Cerebellar nuclear complex (tissue), 1 donor: ENCODE measurements around the gene TBC1D10A.

Experiments used
- DNase-seq, 2 experiments: peaks; one replicate each; lab custom pipeline; 2025; lab: John Stamatoyannopoulos, UW

TBC1D10A gene

DNA sequence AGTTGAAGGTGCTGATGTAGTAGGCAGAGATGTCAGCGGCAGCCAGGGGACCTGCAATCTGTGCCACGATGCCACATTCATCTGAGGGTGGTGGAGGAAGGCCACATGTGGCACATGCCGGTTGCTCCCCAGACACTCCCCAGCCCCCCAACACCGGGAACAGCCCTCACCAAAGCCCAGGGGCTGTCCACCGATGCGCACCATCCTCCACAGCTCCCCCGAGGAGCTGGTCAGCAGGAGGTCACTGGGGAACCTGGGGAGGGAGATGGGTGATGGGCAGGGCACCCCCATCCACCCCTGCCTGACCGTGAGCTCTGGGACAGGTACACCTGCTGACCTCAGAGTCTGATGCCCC, 40.9 kb downstream of the TBC1D10A start:
- DNase-seq: no peak

DNA sequence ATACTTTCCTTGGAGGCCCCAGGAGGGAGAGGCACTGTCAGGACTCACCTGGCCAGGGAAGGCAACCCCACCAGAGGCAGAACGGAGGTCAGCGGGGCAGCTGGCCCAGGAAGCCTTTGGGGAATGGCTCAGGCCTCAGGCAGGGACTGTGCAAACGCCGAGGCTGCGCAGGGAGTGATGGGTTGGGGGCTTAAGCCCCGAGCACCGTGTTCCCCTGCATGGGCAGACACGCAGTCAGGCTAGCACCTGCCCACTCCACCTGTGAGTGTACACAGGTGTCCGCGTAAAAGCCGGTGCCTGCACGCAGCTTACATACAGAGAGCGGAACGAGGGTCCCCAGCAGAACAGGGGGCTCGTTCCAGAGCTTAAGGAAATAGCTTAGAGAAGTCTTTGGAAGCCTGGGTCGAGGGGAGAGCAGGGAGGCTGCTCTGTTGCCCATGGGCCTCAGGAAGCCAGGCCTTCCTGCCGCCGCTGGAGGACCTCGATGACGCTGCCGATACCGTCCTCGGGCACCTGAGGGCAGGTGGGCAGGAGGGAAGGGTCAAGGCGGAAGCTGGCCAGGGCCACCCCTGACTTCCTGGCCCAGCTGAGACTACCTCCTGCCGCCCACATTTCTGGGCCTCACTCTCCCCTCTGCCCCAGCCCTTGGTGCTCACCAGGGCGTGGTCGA, 41.4 kb downstream of the TBC1D10A start:
- DNase-seq: no peak

DNA sequence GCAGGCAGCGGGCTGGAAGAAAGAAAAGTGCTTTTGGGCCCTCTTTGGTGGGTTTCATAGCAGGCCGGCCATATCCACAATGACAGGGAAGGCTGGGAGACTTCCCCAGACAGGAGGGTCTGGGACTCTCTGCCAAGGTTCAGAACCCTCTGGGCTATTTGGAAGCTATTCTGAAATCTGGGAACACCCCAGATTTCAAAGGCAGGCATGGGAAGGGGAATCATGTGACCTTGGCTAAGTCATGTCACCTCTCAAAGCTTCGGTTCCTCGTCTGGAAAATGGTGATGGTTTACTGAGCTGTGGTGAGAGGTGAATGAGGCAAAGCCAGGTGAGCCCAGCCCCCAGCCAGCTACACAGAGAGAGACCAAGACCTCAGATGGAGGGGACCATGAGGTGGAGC, 42.1 kb downstream of the TBC1D10A start:
- no peak for DNase-seq

DNA sequence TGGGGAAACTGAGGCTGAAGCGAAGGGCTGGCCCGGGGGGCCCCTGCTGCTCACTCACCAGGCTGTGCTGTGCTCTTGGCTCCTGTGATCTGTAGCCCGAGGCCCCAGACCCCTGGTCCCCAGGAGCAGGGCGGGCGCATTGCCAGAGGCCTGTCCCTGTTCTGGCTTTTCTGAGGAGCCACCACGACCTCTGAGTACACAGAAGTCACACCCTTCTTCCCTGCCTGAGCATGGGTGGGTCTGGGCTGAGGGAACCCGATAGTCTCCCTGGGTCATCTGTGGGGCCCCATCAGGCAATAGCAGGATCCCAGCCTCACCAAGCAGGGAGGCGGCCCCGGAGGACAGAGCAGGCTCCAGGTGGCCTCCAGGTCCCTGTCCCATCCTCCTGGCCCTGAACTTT, 42.6 kb downstream of the TBC1D10A start:
- no peak for DNase-seq

DNA sequence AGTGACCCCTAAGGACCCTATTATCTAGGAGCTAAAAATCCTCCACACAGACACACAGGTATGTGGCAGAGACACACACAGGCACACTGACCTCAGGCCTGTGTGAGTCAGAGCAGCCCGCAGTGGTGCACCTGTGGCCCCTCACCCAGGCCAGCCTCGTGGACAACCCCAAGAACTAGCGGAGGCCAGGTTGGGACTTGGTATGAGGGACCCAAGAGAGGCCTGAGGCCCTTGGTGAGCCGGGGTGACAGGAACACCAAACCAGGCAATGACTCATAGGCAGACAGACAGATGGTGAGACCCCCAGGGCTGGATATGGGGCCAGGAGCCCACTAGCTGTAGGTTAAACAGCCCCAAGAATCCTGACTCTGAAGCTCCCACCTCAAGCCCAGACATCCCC, 43.4 kb downstream of the TBC1D10A start:
- DNase-seq: no peak

DNA sequence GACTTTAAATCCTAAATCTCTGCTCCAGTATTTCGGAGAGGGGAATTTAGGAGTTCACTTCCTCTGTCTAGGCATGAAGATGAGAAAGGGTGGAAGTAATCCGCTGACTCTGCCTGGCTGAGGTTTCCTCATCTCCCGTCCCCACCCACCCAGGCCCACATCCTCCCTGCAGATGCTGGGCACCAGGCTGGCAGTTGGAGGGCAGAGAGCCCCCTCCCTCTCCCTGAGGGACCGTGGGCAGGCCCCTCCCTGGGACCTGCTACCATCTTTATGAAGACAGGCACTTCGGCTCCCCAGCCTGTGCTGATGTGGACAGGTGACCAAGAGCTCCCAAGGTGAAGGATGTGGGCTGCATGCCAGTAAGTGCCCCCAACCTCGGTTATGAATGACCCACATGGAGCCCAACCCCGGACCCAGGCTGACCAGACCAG, 44.1 kb downstream of the TBC1D10A start:
- DNase-seq: no peak

DNA sequence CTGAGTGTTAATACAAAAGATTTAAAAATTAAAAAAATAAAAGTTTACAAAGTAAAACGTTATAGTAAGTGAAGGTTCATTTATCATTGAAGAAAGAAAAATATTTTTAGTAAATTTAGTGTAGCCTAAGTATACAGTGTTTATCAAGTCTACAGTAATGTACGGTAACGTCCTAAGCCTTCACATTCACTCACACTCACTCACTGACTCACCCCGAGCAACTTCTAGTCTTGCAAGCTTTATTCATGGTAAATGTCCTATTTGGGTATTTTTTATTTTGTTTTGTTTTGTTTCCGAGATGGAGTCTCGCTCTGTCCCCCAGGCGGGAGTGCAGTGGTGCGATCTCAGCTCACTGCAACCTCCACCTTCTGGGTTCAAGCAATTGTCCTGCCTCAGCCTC, 46.2 kb downstream of the TBC1D10A start:
- DNase-seq: no peak

DNA sequence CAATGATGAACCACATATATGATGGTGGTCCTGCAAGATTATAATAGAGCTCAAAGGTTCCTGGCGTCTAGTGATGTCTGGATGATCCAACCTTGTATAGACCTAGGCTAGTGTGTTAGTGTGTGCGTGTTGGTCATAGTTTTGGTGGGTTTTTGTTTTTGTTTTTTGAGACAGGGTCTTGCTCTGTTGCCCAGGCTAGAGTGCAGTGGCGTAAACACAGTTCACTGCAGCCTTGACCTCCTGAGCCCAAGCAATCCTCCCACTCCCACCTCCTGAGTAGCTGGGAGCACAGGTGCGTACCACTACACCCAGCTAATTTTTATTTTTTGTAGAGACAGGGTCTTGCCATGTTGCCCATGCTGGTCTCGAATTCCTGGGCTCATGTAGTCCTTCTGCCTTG, 46.8 kb downstream of the TBC1D10A start:
- DNase-seq: no peak

DNA sequence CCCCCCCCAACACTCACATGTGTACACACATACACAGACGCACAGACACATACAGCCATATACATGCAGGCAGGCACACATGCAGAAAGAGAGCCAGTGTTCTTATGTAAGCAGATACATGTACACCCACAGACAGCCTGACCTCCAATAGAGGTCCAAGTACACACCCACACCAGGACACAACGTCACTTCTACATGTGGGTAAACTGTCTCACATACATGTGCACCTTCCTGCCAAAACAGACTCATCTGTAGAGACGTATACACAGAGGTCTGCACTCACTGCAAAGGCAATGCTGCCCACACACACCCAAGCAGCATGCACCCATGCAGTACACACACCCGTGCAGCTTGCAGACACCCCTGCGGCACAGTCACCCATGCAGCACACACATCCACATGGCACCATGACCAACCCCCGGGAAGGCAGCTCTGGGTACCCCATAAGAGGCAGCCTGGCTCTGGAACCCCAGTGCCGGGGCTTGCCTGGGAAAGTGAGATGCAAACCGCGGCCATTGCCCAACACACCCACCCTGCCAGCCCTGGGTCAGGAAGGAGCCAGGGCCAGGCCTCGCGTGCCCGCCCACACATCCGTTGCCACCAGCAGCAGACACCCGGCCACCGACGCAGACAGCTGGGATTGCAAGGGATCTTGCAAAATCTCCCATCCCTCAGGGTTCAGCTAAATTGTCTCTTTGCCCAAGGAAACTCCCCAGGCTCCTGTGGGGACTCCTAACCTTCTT, 47.5 kb downstream of the TBC1D10A start:
- DNase-seq: no peak

DNA sequence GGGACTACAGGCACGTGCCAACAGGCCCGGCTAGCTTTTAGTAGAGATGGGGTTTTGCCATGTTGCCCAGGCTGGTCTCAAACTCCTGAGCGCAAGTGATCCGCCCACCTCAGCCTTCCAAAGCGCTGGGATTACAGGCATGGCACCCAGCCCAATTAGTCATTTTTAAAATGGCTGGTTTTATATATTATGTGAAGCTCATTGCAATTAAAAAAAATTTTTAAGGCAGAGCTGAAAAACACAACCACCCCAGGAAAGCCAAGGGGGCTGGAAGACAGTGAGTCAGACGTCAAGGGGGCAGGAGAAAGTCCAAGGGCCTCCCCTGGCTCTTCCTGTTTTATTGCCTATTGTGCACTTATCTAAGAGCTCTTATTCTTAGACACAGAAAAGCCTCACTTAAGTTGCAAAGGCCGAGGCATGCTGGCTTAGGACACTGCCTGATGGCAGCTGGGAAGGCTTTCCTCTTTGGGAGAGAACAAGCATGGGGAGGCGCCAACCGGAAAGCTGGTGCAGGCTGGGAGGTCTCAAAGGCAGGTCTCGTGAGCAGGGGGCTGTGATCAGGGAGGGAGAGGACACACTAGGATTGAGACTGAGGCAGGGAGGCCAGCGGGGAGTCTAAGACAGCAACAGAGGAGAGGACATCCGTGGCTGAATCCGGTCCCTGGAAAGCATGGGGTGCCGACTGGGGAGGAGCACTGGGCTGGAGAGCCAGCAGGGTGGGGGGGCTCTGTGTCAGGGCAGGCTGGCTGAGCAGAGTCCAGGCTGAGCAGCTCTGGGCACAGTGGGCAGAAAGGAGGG, 49.0 kb downstream of the TBC1D10A start:
- DNase-seq: no peak

DNA sequence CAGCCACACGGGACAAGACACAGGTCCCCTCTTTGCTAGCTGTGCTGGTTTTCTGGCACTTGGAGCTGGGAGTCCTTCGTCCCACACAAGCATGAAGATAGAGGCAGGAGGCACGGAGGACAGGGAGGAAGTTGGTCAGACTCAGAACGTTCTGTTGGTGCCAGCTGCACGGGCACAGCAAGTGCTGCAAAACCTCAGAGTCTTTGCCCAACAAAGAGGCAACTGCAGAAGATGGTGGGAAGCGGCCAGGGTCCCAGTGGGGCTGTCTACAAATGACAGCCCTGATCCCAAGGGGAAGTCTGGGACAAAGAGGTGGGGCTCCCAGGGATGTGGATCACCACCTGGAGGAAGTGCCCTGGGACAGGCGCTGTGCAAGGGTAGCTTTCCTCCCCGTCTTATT, 50.7 kb downstream of the TBC1D10A start:
- no peak for DNase-seq

DNA sequence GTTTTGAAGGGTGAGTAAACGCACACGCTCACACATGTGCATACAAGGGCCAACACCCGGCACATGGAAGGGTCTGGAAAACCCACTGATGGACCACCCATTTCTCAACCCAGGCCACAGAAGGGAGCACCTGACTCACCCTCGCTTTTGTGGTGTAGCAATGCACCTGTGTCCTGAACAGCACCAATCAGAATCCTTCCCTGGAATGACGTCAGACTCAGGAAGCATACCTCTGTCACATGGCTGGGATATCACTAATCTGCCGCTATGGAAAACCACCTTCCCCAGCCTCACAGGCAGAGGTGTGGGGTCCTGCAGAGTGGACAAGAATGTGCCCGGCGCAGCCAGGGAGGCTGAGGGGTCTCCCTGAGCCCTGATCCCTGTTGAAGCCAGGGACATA, 51.1 kb downstream of the TBC1D10A start:
- no peak for DNase-seq

DNA sequence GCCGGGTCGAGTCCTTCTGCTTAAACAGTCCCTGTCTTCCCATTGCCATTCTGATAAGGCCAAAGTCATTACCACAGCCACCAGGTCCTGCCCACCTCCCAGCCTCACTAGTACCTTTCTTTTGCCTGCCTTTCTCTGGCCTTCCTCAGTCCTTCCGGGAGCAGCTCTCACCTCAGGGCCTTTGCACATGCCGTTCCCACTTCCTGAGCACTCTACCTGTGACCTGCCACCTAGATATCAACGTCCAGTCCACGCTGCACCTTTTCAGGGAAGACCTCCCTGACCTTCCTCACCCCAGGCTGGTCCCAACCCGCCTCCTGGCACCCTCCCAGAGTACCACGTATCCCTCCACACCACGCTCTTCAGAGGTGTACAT, 52.3 kb downstream of the TBC1D10A start:
- no peak for DNase-seq

DNA sequence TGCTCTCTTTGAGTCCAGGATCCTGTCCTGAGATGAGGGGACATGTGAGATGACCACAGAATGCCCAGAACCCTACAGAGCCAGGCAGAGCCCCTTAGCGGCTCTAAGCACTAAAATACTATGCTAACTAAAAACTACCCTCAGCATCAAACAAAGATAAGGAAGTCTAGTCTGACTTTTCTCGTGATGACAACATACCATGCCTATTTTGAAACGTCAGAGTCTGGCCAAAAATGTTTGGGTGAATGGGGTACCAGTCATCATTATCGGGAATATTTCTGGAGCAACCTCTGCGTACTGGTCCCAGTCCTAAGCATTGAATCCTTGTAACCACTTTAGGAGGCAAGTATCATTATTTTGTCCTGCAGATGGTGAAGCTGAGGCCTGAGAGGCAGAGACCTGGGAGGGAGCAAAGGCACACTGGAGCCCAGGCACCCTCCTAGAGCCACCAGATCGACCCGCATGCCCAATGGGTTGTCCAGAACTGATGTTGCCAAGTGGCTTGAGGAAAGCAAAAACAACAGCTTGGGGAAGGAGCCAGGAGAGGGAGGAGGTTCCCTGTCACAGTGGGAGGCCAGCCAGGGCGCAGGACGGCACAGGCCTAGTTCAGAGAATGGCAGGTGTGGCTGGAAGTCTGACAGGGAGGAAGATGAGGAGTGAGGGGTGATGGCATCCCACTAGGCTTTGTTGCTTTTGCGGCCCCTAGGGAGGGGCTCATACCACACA, 52.9 kb downstream of the TBC1D10A start:
- DNase-seq: no peak

DNA sequence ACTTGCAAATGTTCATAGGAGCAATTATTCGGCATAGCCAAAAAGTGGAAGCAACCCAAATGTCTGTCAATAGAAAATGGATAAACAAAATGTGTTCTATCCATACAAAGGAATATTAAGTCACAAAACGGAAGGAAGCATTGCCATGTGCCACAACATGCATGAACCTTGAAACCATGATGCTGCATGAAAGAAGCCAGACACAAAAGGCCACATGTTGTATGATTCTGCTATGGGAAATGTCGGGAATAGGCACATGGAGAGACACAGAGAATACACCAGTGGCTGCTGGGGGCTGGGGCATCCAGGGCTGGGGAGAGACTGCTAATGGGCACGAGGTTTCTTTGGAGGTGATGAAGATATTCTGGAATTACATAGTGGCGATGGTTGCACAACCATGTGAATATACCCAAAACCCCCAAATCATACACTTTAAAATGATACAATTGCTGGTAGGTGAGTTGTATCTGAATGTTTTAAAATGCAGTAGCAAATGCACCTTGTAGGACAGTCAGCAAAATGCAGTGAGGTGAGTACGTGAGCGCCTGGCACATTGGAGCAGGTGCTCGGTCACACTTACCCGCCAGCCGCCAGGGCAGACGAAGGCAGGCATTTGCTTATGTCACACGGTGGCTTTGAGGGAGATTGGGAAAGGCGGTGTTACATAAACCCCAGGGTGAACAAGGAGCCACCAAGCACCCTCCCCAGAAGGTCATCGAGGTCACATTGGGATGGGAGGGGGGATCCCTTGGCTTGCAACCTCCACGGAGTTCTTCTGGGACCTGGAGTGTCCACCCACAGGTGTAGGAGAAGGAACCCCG, 53.8 kb downstream of the TBC1D10A start:
- no peak for DNase-seq

DNA sequence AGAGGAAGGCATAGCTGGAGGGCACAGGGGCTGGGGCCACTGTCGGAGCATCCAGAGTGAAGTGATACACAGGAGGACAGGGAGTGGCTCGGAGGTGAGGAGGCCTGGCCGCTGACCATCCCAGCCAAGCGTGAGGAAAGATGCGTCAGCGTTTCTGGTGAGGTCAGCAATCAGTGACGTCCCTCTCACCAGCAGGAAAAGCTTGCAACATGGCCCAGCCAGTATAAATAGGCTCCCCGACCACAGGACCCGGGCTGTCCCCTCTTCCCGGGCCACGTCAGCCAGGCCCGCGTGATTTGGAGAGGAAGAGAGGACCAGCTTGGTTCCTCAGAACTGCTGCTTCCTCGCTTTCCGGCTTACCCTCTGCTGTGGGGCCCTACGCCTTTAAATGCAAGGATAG, 55.9 kb downstream of the TBC1D10A start:
- DNase-seq: no peak

DNA sequence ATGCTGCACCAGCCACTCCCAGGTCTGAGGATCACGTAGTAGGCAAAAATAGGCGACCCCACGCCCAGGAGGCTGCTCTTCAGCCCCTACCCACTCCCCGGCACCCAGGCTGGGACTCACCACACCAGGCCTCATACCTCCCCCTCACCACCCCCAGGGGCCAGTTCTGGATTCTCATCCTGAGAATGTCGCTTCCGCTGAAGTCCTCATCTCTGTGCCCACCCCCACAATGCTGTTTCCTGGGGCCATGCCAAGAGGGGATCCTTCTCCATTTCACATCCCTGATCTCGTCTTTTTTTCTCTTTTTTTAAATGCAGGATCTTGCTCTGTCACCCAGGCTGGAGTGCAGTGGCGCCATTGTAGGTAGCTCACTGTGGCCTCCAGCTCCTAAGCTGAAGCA, 58.4 kb downstream of the TBC1D10A start:
- no peak for DNase-seq

DNA sequence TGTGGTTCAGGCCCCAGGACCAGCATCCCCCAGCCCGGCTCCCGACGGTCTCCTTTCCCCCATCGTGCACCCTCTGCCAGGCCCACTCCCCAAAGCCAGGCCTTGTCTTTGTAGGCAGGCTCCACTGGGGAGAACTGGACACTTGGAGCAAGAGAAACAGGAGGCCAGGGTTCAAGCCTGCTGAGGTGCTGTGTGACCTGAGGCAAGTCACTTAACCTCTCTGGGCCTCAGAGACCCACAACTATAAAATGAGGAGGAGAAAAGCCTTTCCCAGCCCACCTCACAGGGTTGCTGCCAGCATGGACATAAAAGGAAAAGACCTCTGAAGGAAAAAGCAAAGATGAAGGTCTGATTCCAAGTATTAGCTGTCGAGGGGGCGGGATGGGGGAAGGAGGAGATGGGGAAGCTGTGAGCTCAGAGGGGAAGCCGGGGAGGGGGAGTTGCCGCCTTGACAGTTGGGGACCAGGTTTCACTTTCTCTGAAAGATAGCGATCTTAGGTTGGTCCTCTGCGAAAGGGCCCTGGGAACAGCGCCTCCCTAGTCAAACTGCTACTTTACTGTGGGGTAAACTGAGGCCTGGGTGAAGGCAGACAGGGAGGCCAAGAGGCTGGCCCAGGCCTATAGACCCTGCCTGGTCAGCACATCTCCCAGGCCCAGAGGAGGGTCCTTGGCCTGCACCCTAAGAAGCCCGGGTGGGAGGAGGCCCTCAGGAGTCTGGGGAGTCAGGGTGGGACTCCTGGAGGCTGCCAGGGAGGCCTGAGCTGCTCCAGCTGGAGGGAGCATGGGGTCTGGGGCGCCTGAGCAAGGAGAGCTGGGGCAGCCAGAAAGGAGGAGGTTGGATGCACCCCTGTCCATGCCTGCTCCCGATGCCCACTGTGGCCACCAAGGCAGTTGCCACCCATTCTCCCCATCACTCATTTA, 59.1 kb downstream of the TBC1D10A start:
- DNase-seq: no peak

DNA sequence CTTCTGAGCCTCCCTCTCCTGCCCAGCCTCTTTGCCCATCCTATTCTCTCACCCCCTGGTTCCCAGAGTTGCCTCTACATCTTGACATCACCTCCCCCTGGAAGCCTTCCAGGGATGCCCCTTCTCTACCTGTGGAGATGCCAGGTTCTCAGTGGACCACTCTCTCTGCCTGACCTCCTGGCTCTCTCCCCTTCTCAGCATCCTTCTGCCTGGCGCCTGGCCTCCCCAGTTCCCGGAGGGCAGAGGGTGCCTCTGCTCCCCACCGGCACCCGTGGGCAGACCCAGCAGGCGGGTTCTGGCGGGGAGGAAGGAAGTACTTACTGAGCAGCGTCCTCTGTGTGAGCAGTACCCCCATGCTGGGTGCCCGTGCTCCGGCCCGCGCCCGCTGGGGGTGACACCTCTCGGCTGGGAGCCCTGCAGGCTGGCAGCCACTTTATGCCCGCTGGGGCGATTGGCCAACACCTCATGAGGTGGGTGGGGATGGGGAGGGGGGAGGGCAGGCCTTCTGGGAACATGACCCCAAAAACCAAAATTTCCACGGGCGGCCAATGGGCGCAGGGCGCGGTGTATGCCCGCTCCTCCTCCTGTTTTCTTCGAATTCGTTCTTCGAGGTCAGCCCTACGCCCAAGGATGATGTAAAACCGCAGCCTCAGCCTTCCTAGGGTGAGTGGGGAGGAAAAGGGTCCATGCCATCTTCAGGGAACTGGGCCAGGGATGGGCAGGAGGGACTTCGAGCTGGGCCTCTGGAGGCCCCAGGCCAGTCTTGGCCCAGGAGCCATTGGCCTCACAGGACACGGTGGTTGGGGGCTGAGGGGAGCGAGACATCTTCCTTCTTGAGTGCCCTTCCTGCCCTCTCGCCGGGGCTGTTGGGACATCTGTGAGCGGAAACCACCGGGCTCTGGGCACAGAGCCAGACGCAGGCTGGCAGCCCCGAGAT, 60.0 kb downstream of the TBC1D10A start, which contains the start of gene OSM:
TSS of gene OSM (minus strand) at position 407 of the 937 bp plus-strand sequence. CDS start at position 355, 52 bp downstream.
- DNase-seq: no peak
